ENCODE data around the gene LTBP3. TPM values are rescaled to one million over a fixed set of nuclear protein-coding genes. Genes with fewer than 3 reads are reported as not detected.

The LTBP3 gene
- total RNA-seq, 2 experiments from 2014 or later: 35.5 to 36.3 TPM

GRCh38 chr11:65491614-65492386 lies 66.4 kb downstream of the LTBP3 start:
- CTCF ChIA-PET: interaction anchor here (0.8 to 2.5 kb wide), 5 partner anchors 10 to 76 kb away, joined by 3 to 8 read pairs (median 4); no protein-coding TSS in a partner anchor
- POLR2A ChIA-PET: interaction anchor here (0.5 to 4.7 kb wide), 8 partner anchors 13 to 288 kb away, joined by 3 to 41 read pairs (median 4); partner anchors contain the start of genes NEAT1 and SLC25A45

DNA sequence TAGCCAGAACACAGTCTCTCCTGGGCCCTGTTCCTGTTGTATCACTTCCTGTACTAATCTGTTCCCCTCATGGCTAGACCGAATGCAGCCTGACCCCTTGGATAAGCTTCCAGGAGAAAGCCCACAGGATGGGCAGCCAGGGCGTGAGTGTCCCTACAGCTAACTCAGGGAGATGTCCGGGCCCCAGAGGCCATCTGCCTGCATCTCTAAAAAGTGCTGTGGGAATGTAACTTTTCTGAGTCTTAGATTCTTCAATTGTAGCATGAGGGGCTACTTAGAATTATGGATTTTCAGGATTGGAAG lies 67.0 kb downstream of the LTBP3 start:
- CTCF ChIA-PET: interaction anchor here (0.8 to 2.5 kb wide), 3 partner anchors 10 to 75 kb away, joined by 3 to 8 read pairs (median 6); no protein-coding TSS in a partner anchor
- POLR2A ChIA-PET: interaction anchor here (0.6 to 4.7 kb wide), 4 partner anchors 17 to 109 kb away, joined by 3 to 41 read pairs (median 4); partner anchors contain the start of genes NEAT1 and SLC25A45

DNA sequence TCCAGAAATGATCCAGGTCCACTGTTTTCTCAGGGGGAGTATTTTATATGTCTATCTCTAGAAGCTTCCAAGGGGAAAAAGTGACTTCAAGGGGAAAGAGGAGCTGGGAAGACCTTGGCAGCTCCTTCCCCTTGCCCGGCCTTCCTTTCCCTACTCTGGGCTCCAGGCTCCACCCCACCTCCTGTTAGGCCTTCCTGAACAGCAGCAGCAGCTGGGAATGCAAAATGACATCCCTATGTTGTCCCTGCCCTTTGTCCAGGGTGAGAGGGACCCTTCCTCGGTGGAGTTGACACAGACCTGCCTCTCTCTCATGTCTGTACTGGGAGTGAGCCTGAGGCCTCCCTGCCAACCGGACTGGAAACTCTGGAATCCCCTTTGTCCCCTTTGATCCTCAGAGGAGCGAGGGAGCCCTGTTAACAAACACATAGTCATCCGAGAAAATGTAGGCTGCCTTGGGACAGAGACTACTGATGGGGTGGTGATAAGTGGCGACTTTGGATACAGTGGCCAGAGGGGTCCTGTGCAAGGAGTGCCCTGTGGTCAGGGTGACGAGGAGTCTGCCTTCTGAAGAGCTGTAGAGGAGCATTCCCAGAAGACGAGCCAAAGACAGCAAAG lies 68.3 kb downstream of the LTBP3 start:
- ChIA-PET POLR2A (interaction anchor here (1.2 kb wide), 2 partner anchors 10 to 66 kb away, joined by 3 read pairs; no protein-coding TSS in a partner anchor), CTCF (interaction anchor here (1.2 to 1.4 kb wide), 3 partner anchors 12 to 74 kb away, joined by 3 to 4 read pairs (median 3); no protein-coding TSS in a partner anchor)

GRCh38 chr11:65489035-65489705 lies 69.0 kb downstream of the LTBP3 start:
- ChIA-PET CTCF (interaction anchor here (1.1 to 1.4 kb wide), 5 partner anchors 10 to 152 kb away, joined by 3 to 4 read pairs (median 4); partner anchors contain the start of gene MALAT1), POLR2A (interaction anchor here (1.2 to 3.3 kb wide), 3 partner anchors 8 to 65 kb away, joined by 3 to 11 read pairs (median 3); no protein-coding TSS in a partner anchor)

Other genes starting within 250 kb of the LTBP3 start
- under 1 TPM; 0.78 to 0.82 TPM for gene CDC42EP2, start 243.5 kb downstream of the LTBP3 start, total RNA-seq
- gene DPF2, start 224.5 kb downstream of the LTBP3 start, total RNA-seq: 10 to 100 TPM; 52.3 to 60.1 TPM
- gene TIGD3, start 203.6 kb downstream of the LTBP3 start, total RNA-seq: under 1 TPM; 0.65 TPM
- gene SLC25A45, start 175.7 kb downstream of the LTBP3 start, total RNA-seq: 10 to 100 TPM; 12.5 to 15.1 TPM
- gene FRMD8, start 171.7 kb downstream of the LTBP3 start, total RNA-seq: 10 to 100 TPM; 39.3 to 44.2 TPM
- gene NEAT1, start 135.6 kb downstream of the LTBP3 start, total RNA-seq: 100 to 1,000 TPM; 282 to 294 TPM
- 1,000 to 10,000 TPM; 3,032 to 3,074 TPM for gene MALAT1, start 59.3 kb downstream of the LTBP3 start, total RNA-seq
- gene SCYL1, start 33.3 kb downstream of the LTBP3 start, total RNA-seq: 10 to 100 TPM; 83.7 to 87.8 TPM
- 10 to 100 TPM; 76.7 to 78.2 TPM for gene ZNRD2, start 12.1 kb upstream of the LTBP3 start, total RNA-seq
- 10 to 100 TPM; 30.3 to 31.1 TPM for gene FAM89B, start 14.2 kb upstream of the LTBP3 start, total RNA-seq
- gene EHBP1L1, start 17.7 kb upstream of the LTBP3 start, total RNA-seq: 100 to 1,000 TPM; 115 to 120 TPM
- gene KCNK7, start 37.4 kb upstream of the LTBP3 start, total RNA-seq: under 1 TPM; 0.34 to 0.46 TPM
- 10 to 100 TPM; 64.8 to 65.9 TPM for gene MAP3K11, start 55.9 kb upstream of the LTBP3 start, total RNA-seq
- 10 to 100 TPM; 41.0 to 46.6 TPM for gene PCNX3, start 57.4 kb upstream of the LTBP3 start, total RNA-seq
- gene SIPA1, start 79.7 kb upstream of the LTBP3 start, total RNA-seq: 100 to 1,000 TPM; 141 to 143 TPM
- 10 to 100 TPM; 78.9 to 80.2 TPM for gene RELA, start 104.6 kb upstream of the LTBP3 start, total RNA-seq
- gene KAT5, start 153.9 kb upstream of the LTBP3 start, total RNA-seq: 10 to 100 TPM; 64.8 to 72.7 TPM
- gene RNASEH2C, start 162.4 kb upstream of the LTBP3 start, total RNA-seq: 100 to 1,000 TPM; 116 to 130 TPM
- gene AP5B1, start 222.6 kb upstream of the LTBP3 start, total RNA-seq: 10 to 100 TPM; 19.1 to 19.7 TPM
- gene OVOL1, start 228.7 kb upstream of the LTBP3 start, total RNA-seq: not detected

Data from activated CD8-positive, alpha-beta memory T cell treated with anti-CD3 and anti-CD28 coated beads for 36 hours (primary cell).